RWPE1 (cell line): ENCODE results near the gene F2.

ENCODE experiments used
- CTCF ChIA-PET: fragments of 350-600 bp; sonication (Branson Sonifier 250); formaldehyde crosslinking; extraction: SDS; loops from one replicate; lab custom pipeline; 2021; lab: Yijun Ruan, JAX
- POLR2A ChIA-PET: fragments of 400-600 bp; formaldehyde crosslinking; extraction: SDS; loops from one replicate; lab custom pipeline; 2020; ENCODE audit warnings: antibody characterized with exemption; ENCODE audit not compliant: low non-redundant PET; lab: Yijun Ruan, JAX
- DNase-seq: peaks from one replicate; pipeline ENCODE4 v3.0.0; 2012; ENCODE audit warnings: low spot score
- H3K27ac ChIP-seq: fragments of 450-650 bp; 2 replicates; pipeline ENCODE4 v1.5.1; 2017
- TF ChIP-seq, protein P1 (sequence below): fragments of 450-650 bp; conservative IDR thresholded peaks from 2 replicates; pipeline ENCODE4 v1.5.1; 2017; ENCODE audit warnings: low read depth, mild to moderate bottlenecking

Gene F2

GRCh38 chr11:46677991-46678740 is 40.8 kb upstream of the F2 start:
- ChIA-PET CTCF (interaction anchor here (0.7 kb wide), 2 partner anchors 34 to 972 kb away, joined by 3 read pairs; no protein-coding TSS in a partner anchor), POLR2A (interaction anchor here (0.5 kb wide), 1 partner anchor 69 kb away, joined by 3 read pairs; no protein-coding TSS in a partner anchor)
- no peak for DNase-seq
- TF ChIP-seq, protein P1, sequence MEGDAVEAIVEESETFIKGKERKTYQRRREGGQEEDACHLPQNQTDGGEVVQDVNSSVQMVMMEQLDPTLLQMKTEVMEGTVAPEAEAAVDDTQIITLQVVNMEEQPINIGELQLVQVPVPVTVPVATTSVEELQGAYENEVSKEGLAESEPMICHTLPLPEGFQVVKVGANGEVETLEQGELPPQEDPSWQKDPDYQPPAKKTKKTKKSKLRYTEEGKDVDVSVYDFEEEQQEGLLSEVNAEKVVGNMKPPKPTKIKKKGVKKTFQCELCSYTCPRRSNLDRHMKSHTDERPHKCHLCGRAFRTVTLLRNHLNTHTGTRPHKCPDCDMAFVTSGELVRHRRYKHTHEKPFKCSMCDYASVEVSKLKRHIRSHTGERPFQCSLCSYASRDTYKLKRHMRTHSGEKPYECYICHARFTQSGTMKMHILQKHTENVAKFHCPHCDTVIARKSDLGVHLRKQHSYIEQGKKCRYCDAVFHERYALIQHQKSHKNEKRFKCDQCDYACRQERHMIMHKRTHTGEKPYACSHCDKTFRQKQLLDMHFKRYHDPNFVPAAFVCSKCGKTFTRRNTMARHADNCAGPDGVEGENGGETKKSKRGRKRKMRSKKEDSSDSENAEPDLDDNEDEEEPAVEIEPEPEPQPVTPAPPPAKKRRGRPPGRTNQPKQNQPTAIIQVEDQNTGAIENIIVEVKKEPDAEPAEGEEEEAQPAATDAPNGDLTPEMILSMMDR: no peak
- H3K27ac ChIP-seq: peak overlapping the region; percentile 85

DNA sequence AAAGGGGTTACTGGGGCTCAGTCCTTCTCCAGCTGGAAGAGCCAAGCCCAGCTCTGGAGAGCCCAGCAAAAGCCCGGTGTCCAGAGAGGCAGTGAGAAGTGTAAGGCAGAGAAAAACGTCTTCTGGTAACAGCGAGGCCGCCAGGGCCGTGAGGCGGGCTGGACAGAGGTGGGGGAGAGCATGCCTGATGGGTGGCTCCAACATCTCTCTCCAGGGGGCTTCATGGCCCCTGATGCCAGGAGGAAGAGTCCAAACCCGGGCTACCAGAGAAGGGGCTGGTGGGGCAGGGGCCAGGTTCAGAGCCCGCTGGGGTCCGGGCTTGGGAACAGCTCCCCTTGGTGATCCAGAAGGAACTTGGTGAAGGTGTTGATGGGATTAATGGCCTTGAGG is 40.3 kb upstream of the F2 start:
- ChIA-PET POLR2A (interaction anchor here (0.5 kb wide), 1 partner anchor 68 kb away, joined by 3 read pairs; no protein-coding TSS in a partner anchor), CTCF (interaction anchor here (0.7 kb wide), 1 partner anchor 971 kb away, joined by 3 read pairs; no protein-coding TSS in a partner anchor)
- H3K27ac ChIP-seq: peak overlapping the region; percentile 85
- DNase-seq: no peak
- TF ChIP-seq, protein P1: no peak

DNA sequence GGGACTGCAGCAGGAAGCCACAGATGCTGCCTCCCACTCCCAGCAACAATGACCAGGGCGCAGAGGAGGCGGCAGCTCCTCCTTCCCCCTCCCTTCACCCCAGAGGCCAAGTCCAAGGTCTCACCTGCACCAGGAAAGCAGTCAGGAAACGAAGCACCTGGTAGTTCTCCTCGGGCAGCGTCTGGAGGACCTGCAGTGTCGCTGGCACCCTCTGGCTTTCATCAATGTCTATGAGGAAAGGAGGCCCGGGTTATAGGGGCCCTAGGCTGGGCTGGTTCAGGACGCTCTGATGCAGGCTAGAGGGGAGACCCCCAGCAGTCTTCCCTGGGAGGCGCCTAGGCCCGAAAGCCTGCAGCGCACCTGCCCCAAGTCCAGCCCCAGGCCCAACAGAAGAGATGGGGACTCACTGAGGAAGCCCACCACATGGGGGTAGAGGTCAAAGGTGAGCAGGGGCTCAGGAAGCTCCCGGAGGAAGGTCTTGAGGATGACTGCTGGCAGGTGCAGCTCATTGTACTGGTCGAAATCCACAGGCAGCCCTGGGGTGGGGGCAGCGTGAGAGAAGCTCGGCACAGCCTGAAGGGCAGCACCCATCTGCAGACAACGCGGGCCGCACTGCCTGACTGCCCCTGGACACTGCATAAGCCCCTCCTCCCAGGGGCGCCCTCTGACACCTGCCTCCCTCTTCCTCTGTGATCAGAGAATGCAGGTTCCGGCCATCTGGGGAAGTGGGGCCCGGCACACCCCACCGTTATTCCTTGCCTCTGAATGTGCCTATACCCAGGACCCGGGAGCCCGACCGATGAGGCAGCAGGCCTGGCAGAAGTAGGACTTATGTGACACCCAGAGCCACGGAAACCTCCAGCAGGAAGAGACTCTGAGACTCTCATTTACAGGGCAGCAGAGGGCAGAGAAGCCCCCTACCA is 39.5 kb upstream of the F2 start:
- DNase-seq: no peak
- H3K27ac ChIP-seq: peak overlapping the region; percentile 85
- CTCF ChIA-PET: no interaction called here
- POLR2A ChIA-PET: no interaction called here
- TF ChIP-seq, protein P1: no peak

GRCh38 chr11:46680164-46680760 is 38.8 kb upstream of the F2 start:
- TF ChIP-seq, protein P1: no peak

GRCh38 chr11:46680815-46681214 is 38.2 kb upstream of the F2 start:
- 0 out of 2 replicates have a peak overlapping the region, but pooled peaks have one; percentile 15 for H3K27ac ChIP-seq
- ChIA-PET POLR2A (no interaction called here), CTCF (no interaction called here)
- no peak for DNase-seq
- TF ChIP-seq, protein P1: no peak

More at GRCh38 chr11:46680164-46680760, 38.8 kb upstream of the F2 start:
- ChIA-PET CTCF (no interaction called here), POLR2A (no interaction called here)
- DNase-seq: no peak
- H3K27ac ChIP-seq: peak overlapping the region; percentile 15; the same call in 1 of the 2 replicates

DNA sequence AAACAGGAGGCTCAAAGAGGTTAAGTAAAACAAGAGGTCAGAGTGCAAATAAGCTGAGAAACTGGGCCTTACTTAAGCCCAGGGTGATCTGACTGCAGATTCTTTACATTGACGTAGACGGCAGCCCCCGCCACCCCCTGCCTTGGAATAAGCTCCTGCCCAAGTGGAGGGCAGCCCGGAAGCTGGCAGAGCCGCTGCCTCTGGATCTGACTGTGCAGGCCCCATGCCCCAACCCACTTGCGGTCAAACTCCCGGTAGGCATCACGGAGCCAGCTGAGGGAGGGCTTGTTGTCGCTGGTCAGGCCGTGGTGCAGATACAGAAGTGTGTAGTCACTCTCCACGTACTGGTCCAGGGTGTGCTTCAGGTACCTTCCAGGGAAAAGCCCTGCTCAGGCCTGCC is 37.2 kb upstream of the F2 start:
- peak overlapping the region; percentile 20 for H3K27ac ChIP-seq
- no peak for DNase-seq
- ChIA-PET CTCF (no interaction called here), POLR2A (no interaction called here)
- TF ChIP-seq, protein P1: no peak
